Astrocyte (in vitro differentiated cells and primary cell): Measurements from ENCODE around the gene RFX8.

ENCODE experiments used
- CTCF ChIP-seq: IDR thresholded peaks from 2 replicates; pipeline ENCODE4 v1.5.1; 2011; ENCODE audit warnings: low read depth, mild to moderate bottlenecking, inconsistent platforms, low read length, moderate library complexity; ENCODE audit not compliant: insufficient read depth
- EZH2 ChIP-seq: IDR thresholded peaks from 2 replicates; pipeline ENCODE4 v1.6.1; 2012; ENCODE audit warnings: mild to moderate bottlenecking, low read length, inconsistent platforms; ENCODE audit not compliant: insufficient read depth

DNA sequence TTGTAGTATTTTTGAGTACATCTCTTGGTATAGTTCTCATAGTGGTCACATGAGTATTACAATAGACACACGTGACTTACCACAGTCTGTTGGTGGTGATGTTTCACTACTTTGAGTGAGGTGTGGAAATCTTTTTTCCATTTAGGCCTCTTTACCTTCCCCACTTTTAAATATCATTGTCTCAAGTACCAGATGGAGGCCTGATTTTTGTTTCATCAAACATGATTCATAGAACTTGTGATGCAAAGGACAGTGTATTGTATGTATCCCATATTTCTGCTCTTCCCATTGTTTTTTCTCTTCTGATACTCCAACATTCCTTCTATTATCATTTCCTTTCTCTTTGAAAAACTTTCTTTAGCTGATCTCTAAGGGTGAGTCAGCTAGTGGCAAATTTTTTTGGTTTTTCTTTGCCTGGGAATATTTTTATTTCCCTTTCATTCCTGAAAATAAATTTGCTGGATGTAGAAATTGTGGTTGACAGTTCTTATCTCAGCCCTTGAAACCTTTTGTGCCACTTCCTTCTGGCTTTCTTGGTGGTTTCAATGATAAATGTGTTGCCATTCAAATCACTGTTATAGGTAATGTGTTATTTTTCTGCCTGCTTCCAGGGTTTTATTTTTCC lies 32.8 kb downstream of the RFX8 start:
- TF ChIP-seq CTCF (no peak), EZH2 (no peak)
